ENCODE data around the gene MKNK2. TPM values are rescaled to one million over a fixed set of nuclear protein-coding genes. Genes with fewer than 3 reads are reported as not detected.

The MKNK2 gene
- total RNA-seq, 1 donor from 2014 or later: 122 TPM

- intact Hi-C loops (cut with DNase I): loop anchor here (2.0 kb wide), 1 partner anchor 17 kb away; no protein-coding TSS in a partner anchor
- no peak for DNase-seq (ENCODE audit: low spot score)
These were observed 3.5 kb downstream of the MKNK2 start for GRCh38 chr19:2047449-2048103.

DNA sequence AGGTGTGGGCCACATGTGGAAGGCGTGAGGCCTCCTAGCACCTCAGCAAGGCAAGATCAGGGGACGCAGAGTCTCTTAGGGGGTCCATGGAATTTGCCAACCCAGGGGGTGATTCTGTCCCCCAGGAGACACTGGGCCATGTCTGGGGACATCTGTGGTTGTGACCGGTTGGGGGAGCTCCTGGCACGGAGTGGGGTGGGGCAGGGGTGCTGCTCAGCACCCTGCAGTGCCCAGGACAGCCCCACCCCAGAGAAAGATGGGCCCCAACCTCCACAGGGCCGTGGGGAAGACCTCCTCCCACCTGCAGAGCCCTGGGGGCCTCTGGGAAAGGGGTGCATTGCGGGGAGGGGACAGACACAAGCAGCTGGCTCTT lies 4.0 kb downstream of the MKNK2 start:
- no peak for DNase-seq (ENCODE audit: low spot score)
- intact Hi-C loops (cut with DNase I): no loop called here

DNA sequence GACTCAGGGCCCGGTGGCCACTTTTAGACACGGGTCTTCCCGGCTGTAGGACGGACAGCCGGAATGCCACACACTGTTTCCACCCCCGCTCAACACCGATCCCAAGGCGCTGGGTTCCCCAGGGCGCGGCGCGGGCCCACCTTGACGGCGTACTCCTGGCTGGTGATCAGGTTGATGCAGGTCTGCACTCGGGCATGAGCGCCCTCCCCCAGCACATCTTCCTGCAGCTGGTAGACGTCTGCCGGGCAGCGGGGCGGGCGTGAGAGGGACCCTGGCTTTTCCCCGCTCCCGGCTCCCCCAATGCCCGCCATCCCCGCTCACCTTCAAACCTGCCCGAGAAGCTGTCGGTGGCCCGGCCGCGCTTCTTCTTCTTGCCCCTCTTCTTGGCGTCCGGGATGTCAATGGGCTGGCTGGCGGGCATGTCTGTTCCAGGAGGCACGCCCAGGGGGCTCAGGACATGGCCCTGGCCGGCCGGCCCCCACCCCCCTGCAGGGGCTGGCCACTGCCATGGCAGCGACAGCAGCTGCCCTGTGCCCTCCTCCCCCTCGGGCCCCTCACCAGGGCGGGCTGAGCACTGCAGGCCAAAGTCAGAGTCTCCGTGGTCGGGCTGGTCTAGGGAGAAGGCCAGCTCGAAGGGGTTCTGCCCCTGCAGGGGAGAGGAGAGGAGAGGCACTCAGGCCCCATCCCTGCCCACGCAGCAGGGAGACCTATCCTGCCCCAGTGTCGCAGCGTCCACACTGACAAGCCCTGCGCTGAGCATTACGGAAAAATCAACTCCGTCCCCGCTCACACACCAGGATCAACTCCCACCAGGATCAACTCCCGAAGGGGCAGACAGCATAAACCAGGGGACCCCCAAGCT lies 4.8 kb downstream of the MKNK2 start:
- DNase-seq (ENCODE audit: low spot score): no peak
- intact Hi-C loops (cut with DNase I): no loop called here

- DNase-seq (ENCODE audit: low spot score): no peak
These were observed 5.5 kb downstream of the MKNK2 start for GRCh38 chr19:2045501-2046045.

GRCh38 chr19:2044709-2045500 lies 6.1 kb downstream of the MKNK2 start:
- no peak for DNase-seq (ENCODE audit: low spot score)
- intact Hi-C loops (cut with DNase I): no loop called here

More at GRCh38 chr19:2045501-2046045, 5.5 kb downstream of the MKNK2 start:
- intact Hi-C loops (cut with DNase I): no loop called here

GRCh38 chr19:2043961-2044708 lies 6.9 kb downstream of the MKNK2 start:
- intact Hi-C loops (cut with DNase I): no loop called here
- no peak for DNase-seq (ENCODE audit: low spot score)

GRCh38 chr19:2043251-2043641 lies 7.8 kb downstream of the MKNK2 start:
- DNase-seq (ENCODE audit: low spot score): no peak
- intact Hi-C loops (cut with DNase I): no loop called here

DNA sequence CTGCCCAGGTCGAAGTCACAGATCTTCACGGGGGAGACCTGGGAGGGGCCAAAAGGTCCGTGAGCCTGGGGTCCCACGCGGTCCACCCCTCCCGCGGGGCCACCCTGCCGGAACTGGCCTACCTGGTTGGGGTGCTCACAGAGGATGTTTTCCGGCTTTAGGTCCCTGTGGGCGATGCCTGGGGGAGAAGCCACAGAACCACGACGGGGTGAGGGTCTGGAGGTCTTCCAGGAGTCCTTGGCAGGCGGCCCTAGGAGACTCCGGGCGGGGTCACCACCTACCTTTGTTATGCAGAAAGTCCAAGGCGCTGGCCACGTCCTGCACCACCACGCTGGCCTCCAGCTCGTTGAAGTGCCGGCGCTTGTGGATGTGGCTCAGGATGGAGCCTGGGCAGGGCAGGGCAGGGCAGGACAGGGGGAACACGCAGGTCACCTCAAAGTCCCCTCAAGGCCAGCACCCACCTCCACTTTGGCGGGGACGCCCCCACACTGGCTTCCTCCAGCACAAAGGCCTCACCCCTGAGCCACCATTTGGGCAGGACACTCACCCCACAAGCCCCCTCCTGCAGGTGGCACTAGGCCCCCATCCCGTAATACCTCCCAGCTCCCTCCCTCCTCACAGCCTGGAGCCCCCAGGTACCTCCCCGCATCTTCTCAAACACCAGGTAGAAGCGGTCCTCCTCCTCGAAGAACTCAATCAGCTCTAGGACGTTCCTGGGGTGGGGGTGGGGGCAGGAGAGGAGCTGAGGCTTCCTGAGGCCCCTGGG lies 8.4 kb downstream of the MKNK2 start:
- DNase-seq (ENCODE audit: low spot score): no peak
- intact Hi-C loops (cut with DNase I): no loop called here

DNA sequence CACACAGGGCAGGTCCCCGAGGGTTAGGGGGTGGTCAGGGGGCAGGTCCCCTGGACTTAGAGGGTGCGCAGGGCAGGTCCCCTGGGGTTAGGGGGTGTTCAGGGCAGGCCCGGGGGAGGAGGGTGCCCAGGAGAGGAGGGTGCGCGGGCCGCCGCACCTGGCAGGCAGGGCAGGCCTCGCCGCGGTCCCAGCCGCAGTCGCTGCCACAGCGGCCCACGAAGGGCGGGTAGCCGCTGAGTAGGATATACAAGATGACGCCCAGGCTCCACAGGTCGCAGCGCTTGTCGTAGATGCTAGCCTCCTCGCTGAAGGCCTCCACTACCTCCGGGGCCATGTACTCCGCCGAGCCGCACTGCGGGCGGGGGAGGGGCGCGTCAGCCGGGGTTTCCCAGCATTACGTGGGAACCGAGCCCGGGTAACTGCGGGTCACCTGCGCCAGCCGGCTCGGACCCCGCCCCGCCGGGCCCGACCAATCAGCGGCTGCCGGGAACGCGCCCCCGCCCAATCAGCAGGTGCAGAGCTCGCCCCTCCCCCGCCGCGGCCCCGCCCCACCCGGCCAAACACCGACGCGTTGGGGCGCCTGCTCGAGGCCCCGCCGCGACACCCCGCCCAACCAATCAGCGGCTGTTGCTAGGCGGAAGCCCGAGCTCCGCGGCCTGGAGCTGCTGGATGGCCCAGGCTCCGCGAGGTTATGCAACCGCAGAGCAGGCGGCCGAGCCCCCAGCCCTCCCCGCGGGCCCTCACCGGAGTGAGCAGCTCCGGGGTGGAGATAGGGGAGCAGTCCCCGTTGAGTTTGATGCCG lies 9.2 kb downstream of the MKNK2 start:
- intact Hi-C loops (cut with DNase I): no loop called here
- peak; percentile 99 for DNase-seq (ENCODE audit: low spot score)

DNA sequence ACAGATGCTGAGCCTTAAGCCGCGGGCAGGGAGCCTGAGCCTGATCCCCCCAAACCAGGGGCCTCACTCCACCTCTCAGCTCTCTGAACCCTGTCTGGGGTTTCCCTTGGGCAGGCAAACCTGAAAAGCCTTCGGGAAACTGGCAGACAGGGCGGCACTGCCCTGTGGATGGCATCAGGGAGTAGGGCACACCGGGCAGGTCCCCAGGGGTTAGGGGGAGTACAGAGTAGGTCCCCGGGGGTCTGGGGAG lies 9.7 kb downstream of the MKNK2 start:
- DNase-seq (ENCODE audit: low spot score): no peak
- intact Hi-C loops (cut with DNase I): no loop called here

GRCh38 chr19:2040647-2041432 lies 10.2 kb downstream of the MKNK2 start:
- intact Hi-C loops (cut with DNase I): no loop called here
- DNase-seq (ENCODE audit: low spot score): no peak

DNA sequence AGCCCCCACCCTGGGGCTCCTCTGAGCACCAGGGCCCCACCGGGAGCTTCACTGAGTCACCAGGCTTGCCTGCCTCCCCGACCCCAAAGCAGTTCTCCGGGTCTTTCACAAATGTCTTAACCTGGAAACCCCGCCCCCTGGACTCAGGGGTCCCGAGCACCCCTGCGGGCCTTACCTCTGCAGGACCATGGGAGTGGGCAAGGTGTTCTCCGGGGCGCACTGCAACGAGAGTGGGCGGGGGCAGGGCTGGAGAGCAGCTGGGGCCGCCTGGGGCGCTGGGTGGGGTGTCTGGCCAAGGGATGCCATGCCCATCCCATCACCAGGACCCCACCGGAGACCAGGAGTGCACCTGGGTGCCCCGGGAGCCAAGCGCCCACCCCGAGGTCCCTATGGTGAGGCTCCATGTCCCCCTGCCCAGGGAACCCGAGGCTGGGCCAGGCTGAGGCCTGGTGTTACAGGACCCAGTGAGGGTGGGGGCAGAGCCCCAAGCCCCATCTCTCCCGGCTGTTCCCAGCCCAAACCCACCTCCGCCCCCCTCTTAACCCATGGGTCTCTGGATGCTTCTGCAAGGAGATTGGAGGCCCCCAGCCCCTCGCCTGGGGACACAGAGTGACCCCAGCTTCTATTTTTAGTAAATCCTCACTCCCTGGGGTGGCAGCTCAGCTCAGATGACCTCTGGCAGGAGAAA lies 10.9 kb downstream of the MKNK2 start:
- intact Hi-C loops (cut with DNase I): no loop called here
- no peak for DNase-seq (ENCODE audit: low spot score)

GRCh38 chr19:2039089-2039958 lies 11.7 kb downstream of the MKNK2 start:
- intact Hi-C loops (cut with DNase I): no loop called here
- DNase-seq (ENCODE audit: low spot score): no peak

GRCh38 chr19:2038284-2039088 lies 12.6 kb downstream of the MKNK2 start:
- intact Hi-C loops (cut with DNase I): no loop called here
- DNase-seq (ENCODE audit: low spot score): no peak

GRCh38 chr19:2037651-2038255 lies 13.3 kb downstream of the MKNK2 start:
- no peak for DNase-seq (ENCODE audit: low spot score)
- intact Hi-C loops (cut with DNase I): no loop called here
